ENCODE data around the gene TAF8. TPM values are rescaled to one million over a fixed set of nuclear protein-coding genes. Genes with fewer than 3 reads are reported as not detected.

Gene TAF8
- total RNA-seq, 4 donors from 2014 or later: 15.3 to 36.2 (median 21.8) TPM

DNA sequence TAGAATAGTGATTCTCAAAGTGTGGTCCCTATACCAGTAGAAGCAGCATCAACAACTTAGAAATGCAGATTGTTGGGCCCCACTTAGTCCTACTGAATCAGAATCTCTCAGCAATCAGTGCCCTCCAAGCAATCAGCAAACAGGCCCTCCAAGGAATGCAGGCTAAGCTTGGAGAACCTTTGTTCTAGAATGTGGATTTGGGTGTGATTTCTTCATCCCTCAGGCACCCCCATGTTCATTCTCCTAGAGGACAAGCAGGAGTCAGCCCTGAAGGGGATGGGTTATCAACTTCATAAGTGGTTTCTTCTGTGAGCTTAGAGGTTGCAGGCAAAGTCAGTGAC, 40.5 kb upstream of the TAF8 start:
- no peaks in the 10 kb centered on the region for H3K36me3 ChIP-seq
- H3K27me3 ChIP-seq: no peaks in the 10 kb centered on the region
- in situ Hi-C loops (cut with MboI; ENCODE audit: low pct_ligation_motif_present in 1 of 4, low pct_unique_long_range_greater_than_20kb in 1 of 4, low sequenced_read_pairs in 3 of 4) (no loop called here), intact Hi-C loops (cut with DNase I; ENCODE audit: low total_unique reads) (no loop called here)
- peaks cover 0 to 22% (median 4%) of the 10 kb centered on the region in 4 donors for H3K4me1 ChIP-seq
- no peaks in the 10 kb centered on the region for H3K9me3 ChIP-seq
- DNase-seq: no peak
- no peak overlapping the region for H3K4me3 ChIP-seq
- no peak overlapping the region for H3K27ac ChIP-seq
- TF ChIP-seq, protein P1, sequence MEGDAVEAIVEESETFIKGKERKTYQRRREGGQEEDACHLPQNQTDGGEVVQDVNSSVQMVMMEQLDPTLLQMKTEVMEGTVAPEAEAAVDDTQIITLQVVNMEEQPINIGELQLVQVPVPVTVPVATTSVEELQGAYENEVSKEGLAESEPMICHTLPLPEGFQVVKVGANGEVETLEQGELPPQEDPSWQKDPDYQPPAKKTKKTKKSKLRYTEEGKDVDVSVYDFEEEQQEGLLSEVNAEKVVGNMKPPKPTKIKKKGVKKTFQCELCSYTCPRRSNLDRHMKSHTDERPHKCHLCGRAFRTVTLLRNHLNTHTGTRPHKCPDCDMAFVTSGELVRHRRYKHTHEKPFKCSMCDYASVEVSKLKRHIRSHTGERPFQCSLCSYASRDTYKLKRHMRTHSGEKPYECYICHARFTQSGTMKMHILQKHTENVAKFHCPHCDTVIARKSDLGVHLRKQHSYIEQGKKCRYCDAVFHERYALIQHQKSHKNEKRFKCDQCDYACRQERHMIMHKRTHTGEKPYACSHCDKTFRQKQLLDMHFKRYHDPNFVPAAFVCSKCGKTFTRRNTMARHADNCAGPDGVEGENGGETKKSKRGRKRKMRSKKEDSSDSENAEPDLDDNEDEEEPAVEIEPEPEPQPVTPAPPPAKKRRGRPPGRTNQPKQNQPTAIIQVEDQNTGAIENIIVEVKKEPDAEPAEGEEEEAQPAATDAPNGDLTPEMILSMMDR (IDR thresholded peaks at IDR 0.05): no peak
- TF ChIP-seq POLR2AphosphoS5 (IDR thresholded peaks at IDR 0.05): no peak
- no peak for TF ChIP-seq EP300 (IDR thresholded peaks at IDR 0.05; ENCODE audit: low read depth)
- TF ChIP-seq POLR2A (IDR thresholded peaks at IDR 0.05): no peak

DNA sequence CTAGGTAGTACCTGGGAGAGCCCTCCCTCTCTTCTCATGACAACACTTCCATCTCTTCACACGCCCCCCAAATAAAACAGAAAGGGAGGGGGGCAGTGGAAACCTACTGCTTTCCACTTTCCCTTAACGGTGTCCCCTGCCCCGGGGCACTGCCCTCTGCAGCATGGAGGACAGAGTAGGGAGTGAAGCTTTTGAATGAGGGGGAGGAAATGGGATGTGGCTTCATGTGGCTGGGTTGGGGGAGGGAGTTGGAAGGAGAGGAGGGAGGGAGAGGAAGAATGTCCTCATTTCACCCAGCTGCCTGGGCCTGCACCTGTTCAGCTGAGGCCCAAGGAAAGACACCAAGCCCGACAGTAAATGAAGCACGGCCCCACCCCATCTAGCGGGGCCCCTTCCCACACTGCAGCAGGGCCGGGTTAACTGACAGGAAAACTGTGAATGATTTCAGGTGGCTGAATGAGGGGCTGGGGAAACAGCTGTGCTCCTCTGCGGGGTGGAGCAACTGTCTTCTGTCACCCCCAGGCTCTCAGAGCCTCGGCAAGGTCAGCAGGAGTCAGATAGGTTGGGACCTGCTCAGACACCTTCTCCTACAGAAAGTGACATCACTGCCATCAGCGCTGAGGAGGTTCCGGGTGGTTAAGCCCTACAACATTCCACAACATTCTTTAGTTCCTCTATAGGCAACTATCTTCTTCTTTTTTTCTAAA, 40.0 kb upstream of the TAF8 start:
- Histone ChIP-seq H3K9me3 (no peaks in the 10 kb centered on the region), H3K27me3 (no peaks in the 10 kb centered on the region), H3K36me3 (no peaks in the 10 kb centered on the region), H3K4me1 (peaks cover 0 to 22% (median 4%) of the 10 kb centered on the region in 4 donors), H3K4me3 (no peak overlapping the region), H3K27ac (no peak overlapping the region)
- TF ChIP-seq, protein P1 (IDR thresholded peaks at IDR 0.05): no peak
- no peak for TF ChIP-seq POLR2AphosphoS5 (IDR thresholded peaks at IDR 0.05)
- TF ChIP-seq POLR2A (IDR thresholded peaks at IDR 0.05): no peak
- no peak for TF ChIP-seq EP300 (IDR thresholded peaks at IDR 0.05; ENCODE audit: low read depth)
- DNase-seq: no peak
- intact Hi-C loops (cut with DNase I; ENCODE audit: low total_unique reads) (no loop called here), in situ Hi-C loops (cut with MboI; ENCODE audit: low pct_ligation_motif_present in 1 of 4, low pct_unique_long_range_greater_than_20kb in 1 of 4, low sequenced_read_pairs in 3 of 4) (no loop called here)
- WGBS, 2 donors (ENCODE audit: low coverage in 1 of 2): 24 to 36% methylated on average over 3 to 11 of the region's 11 CpGs

DNA sequence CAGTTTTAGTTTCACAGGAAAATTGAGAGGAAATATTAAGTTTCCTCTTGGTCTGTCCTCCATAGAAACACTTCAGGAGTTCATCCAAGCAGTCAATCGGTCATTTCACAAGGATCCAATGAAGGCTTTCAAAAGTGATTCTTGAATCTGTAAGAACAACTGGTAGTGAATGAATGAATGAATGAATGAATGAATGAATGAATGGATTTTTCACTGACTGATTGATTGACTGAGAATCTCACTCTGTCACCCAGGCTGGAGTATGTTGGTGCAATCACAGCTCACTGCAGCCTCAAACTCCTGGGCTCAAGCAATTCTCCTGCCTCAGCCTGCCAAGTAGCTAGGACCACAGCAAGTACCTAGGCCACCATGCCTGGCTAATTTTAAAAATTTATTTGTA, 39.4 kb upstream of the TAF8 start:
- in situ Hi-C loops (cut with MboI; ENCODE audit: low pct_ligation_motif_present in 1 of 4, low pct_unique_long_range_greater_than_20kb in 1 of 4, low sequenced_read_pairs in 3 of 4): no loop called here
- intact Hi-C loops (cut with DNase I; ENCODE audit: low total_unique reads): no loop called here
- H3K4me1 ChIP-seq: peaks cover 0 to 22% (median 4%) of the 10 kb centered on the region in 4 donors
- no peaks in the 10 kb centered on the region for H3K27me3 ChIP-seq
- DNase-seq: no peak
- no peak overlapping the region for H3K4me3 ChIP-seq
- H3K27ac ChIP-seq: no peak overlapping the region
- 57 to 73% methylated on average over 1 of the region's 1 CpG for WGBS, 2 donors (ENCODE audit: low coverage in 1 of 2)
- H3K36me3 ChIP-seq: no peaks in the 10 kb centered on the region
- H3K9me3 ChIP-seq: no peaks in the 10 kb centered on the region
- TF ChIP-seq POLR2A (IDR thresholded peaks at IDR 0.05) (no peak), EP300 (IDR thresholded peaks at IDR 0.05; ENCODE audit: low read depth) (no peak), POLR2AphosphoS5 (IDR thresholded peaks at IDR 0.05) (no peak)
- TF ChIP-seq, protein P1 (IDR thresholded peaks at IDR 0.05): no peak

DNA sequence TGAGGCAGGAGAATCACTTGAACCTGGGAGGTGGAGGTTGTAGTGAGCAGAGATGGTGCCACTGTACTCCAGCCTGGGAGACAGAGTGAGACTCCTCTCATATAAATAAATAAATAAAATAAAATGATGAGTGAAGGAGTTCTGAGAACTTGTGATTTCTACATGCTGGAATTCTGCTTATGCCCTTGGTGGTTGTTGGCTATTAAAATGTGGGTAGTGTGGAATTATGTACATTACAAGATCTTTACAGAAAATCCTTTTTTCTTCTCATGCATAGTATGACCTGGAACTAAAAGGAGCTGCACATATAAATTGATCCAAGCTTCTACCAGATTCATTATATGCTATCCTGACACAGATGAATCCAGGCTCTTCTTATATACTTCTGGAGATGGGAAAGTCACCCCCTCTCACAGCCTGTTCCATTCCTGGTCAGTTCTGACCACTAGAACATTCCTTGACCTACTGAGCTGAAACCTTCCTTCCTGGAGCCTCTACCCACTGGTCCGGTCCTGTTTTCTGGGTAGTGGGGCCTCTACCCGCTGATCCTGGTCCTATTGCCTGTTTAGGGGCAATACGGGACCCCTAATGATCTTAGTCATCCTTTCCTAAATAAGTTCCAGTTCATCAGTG, 37.7 kb upstream of the TAF8 start:
- intact Hi-C loops (cut with DNase I; ENCODE audit: low total_unique reads) (no loop called here), in situ Hi-C loops (cut with MboI; ENCODE audit: low pct_ligation_motif_present in 1 of 4, low pct_unique_long_range_greater_than_20kb in 1 of 4, low sequenced_read_pairs in 3 of 4) (no loop called here)
- DNase-seq: no peak
- H3K4me3 ChIP-seq: no peak overlapping the region
- no peaks in the 10 kb centered on the region for H3K36me3 ChIP-seq
- H3K27me3 ChIP-seq: no peaks in the 10 kb centered on the region
- H3K9me3 ChIP-seq: no peaks in the 10 kb centered on the region
- peaks cover 3 to 24% (median 4%) of the 10 kb centered on the region in 4 donors for H3K4me1 ChIP-seq
- TF ChIP-seq POLR2A (IDR thresholded peaks at IDR 0.05): no peak
- TF ChIP-seq POLR2AphosphoS5 (IDR thresholded peaks at IDR 0.05): no peak
- TF ChIP-seq, protein P1 (IDR thresholded peaks at IDR 0.05): no peak
- TF ChIP-seq EP300 (IDR thresholded peaks at IDR 0.05; ENCODE audit: low read depth): no peak
- 95 to 100% methylated on average over 1 to 3 of the region's 3 CpGs for WGBS, 2 donors (ENCODE audit: low coverage in 1 of 2)
- no peak overlapping the region for H3K27ac ChIP-seq
